Measurements from ENCODE around the gene PIK3C2A. TPM values are rescaled to one million over a fixed set of nuclear protein-coding genes. Genes with fewer than 3 reads are reported as not detected.

The PIK3C2A gene
- total and polyA plus RNA-seq, 2 of the 13 experiments (the other 11 are each of a cell fraction or from before 2014, with no cell fraction given) = 27.5 to 49.9 TPM

DNA sequence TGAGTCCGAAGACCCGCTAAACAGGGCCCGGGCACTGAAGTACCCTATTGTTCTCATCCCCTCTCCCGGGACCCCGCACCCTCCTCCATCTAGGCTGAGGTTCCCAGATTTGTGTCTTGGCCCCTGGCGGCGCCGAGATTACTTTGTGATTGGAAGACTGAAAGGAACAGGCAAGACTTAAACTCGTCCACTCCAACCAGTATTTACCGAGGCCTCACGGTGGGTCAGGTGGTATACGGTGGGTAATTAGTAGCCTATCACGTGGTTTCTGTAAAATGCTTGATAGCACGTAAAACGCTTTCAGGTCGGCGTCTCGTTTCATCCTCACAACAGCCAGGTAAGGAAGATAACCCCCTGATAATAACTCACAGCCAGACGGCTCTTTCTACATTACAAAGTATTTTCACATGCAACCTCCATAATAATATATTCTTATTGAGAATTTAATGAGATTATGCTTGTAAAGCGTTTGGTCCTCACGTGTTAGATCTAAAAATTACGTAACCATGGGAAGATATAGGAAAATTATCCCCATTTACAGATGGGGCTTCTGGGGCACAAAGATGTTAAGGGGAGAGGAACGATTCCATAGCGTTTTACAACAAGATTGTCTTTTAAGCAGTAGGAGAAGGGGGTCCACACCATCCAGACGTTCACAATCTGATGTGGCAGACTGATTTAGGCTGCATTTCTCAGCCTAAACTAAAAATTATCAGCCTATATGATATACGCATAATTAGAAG is 642 bp upstream of the PIK3C2A start (continued):
- TF ChIP-seq, protein P1, sequence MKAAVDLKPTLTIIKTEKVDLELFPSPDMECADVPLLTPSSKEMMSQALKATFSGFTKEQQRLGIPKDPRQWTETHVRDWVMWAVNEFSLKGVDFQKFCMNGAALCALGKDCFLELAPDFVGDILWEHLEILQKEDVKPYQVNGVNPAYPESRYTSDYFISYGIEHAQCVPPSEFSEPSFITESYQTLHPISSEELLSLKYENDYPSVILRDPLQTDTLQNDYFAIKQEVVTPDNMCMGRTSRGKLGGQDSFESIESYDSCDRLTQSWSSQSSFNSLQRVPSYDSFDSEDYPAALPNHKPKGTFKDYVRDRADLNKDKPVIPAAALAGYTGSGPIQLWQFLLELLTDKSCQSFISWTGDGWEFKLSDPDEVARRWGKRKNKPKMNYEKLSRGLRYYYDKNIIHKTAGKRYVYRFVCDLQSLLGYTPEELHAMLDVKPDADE (CRISPR knock-in tag; IDR thresholded peaks at IDR 0.05) = peak; percentile 22; the same call in 1 of the 2 replicates
- TF ChIP-seq, protein P2, sequence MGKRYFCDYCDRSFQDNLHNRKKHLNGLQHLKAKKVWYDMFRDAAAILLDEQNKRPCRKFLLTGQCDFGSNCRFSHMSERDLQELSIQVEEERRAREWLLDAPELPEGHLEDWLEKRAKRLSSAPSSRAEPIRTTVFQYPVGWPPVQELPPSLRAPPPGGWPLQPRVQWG (CRISPR knock-in tag; IDR thresholded peaks at IDR 0.05; ENCODE audit: borderline replicate concordance, low read depth) = no peak
- 0 out of 2 replicates have a peak, but pooled peaks have one; percentile 24 for TF ChIP-seq ZFP36L1 (CRISPR knock-in tag; IDR thresholded peaks at IDR 0.05)
- TF ChIP-seq, protein P3, sequence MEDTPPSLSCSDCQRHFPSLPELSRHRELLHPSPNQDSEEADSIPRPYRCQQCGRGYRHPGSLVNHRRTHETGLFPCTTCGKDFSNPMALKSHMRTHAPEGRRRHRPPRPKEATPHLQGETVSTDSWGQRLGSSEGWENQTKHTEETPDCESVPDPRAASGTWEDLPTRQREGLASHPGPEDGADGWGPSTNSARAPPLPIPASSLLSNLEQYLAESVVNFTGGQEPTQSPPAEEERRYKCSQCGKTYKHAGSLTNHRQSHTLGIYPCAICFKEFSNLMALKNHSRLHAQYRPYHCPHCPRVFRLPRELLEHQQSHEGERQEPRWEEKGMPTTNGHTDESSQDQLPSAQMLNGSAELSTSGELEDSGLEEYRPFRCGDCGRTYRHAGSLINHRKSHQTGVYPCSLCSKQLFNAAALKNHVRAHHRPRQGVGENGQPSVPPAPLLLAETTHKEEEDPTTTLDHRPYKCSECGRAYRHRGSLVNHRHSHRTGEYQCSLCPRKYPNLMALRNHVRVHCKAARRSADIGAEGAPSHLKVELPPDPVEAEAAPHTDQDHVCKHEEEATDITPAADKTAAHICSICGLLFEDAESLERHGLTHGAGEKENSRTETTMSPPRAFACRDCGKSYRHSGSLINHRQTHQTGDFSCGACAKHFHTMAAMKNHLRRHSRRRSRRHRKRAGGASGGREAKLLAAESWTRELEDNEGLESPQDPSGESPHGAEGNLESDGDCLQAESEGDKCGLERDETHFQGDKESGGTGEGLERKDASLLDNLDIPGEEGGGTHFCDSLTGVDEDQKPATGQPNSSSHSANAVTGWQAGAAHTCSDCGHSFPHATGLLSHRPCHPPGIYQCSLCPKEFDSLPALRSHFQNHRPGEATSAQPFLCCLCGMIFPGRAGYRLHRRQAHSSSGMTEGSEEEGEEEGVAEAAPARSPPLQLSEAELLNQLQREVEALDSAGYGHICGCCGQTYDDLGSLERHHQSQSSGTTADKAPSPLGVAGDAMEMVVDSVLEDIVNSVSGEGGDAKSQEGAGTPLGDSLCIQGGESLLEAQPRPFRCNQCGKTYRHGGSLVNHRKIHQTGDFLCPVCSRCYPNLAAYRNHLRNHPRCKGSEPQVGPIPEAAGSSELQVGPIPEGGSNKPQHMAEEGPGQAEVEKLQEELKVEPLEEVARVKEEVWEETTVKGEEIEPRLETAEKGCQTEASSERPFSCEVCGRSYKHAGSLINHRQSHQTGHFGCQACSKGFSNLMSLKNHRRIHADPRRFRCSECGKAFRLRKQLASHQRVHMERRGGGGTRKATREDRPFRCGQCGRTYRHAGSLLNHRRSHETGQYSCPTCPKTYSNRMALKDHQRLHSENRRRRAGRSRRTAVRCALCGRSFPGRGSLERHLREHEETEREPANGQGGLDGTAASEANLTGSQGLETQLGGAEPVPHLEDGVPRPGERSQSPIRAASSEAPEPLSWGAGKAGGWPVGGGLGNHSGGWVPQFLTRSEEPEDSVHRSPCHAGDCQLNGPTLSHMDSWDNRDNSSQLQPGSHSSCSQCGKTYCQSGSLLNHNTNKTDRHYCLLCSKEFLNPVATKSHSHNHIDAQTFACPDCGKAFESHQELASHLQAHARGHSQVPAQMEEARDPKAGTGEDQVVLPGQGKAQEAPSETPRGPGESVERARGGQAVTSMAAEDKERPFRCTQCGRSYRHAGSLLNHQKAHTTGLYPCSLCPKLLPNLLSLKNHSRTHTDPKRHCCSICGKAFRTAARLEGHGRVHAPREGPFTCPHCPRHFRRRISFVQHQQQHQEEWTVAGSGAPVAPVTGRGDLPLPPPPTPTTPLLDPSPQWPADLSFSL (CRISPR knock-in tag; IDR thresholded peaks at IDR 0.05) = 0 out of 2 replicates have a peak, but pooled peaks have one; percentile 1
- TF ChIP-seq POLR2G (IDR thresholded peaks at IDR 0.05; ENCODE audit: low read depth, low read length) = peak; percentile 79
- TF ChIP-seq, protein P4, sequence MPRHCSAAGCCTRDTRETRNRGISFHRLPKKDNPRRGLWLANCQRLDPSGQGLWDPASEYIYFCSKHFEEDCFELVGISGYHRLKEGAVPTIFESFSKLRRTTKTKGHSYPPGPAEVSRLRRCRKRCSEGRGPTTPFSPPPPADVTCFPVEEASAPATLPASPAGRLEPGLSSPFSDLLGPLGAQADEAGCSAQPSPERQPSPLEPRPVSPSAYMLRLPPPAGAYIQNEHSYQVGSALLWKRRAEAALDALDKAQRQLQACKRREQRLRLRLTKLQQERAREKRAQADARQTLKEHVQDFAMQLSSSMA (CRISPR knock-in tag; IDR thresholded peaks at IDR 0.05) = no peak
- TF ChIP-seq MYNN (CRISPR knock-in tag; IDR thresholded peaks at IDR 0.05; ENCODE audit: low read depth) = no peak
- TF ChIP-seq ZMAT3 (CRISPR knock-in tag; conservative IDR thresholded peaks at IDR 0.05) = peak; percentile 0; the same call in 1 of the 2 replicates
- no peak; the same call in 1 of the 2 replicates for TF ChIP-seq RXRB (CRISPR knock-in tag; IDR thresholded peaks at IDR 0.05; ENCODE audit: borderline replicate concordance)
- TF ChIP-seq NCOA1 (CRISPR knock-in tag; IDR thresholded peaks at IDR 0.05) = no peak
- peak; percentile 26; the same call in 1 of the 2 replicates for TF ChIP-seq ZFX (CRISPR knock-in tag; IDR thresholded peaks at IDR 0.05; ENCODE audit: low read depth)
- TF ChIP-seq, protein P5, sequence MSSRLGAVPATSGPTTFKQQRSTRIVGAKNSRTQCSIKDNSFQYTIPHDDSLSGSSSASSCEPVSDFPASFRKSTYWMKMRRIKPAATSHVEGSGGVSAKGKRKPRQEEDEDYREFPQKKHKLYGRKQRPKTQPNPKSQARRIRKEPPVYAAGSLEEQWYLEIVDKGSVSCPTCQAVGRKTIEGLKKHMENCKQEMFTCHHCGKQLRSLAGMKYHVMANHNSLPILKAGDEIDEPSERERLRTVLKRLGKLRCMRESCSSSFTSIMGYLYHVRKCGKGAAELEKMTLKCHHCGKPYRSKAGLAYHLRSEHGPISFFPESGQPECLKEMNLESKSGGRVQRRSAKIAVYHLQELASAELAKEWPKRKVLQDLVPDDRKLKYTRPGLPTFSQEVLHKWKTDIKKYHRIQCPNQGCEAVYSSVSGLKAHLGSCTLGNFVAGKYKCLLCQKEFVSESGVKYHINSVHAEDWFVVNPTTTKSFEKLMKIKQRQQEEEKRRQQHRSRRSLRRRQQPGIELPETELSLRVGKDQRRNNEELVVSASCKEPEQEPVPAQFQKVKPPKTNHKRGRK (CRISPR knock-in tag; IDR thresholded peaks at IDR 0.05) = no peak
- TF ChIP-seq PHF21A (CRISPR knock-in tag; IDR thresholded peaks at IDR 0.05) = peak; percentile 61; the same call in 1 of the 2 replicates
- TF ChIP-seq ZNF816 (CRISPR knock-in tag; IDR thresholded peaks at IDR 0.05; ENCODE audit: borderline replicate concordance) = peak; percentile 42; the same call in 1 of the 2 replicates
- 0 out of 2 replicates have a peak, but pooled peaks have one; percentile 11 for TF ChIP-seq SALL1 (CRISPR knock-in tag; IDR thresholded peaks at IDR 0.05)
- no peak for TF ChIP-seq SOX6 (IDR thresholded peaks at IDR 0.05)
- peak; percentile 21 for TF ChIP-seq SOX6 (CRISPR knock-in tag; IDR thresholded peaks at IDR 0.05)

All from HepG2 (cell line).